Measurements from ENCODE around the gene RELA.

RELA gene

DNA sequence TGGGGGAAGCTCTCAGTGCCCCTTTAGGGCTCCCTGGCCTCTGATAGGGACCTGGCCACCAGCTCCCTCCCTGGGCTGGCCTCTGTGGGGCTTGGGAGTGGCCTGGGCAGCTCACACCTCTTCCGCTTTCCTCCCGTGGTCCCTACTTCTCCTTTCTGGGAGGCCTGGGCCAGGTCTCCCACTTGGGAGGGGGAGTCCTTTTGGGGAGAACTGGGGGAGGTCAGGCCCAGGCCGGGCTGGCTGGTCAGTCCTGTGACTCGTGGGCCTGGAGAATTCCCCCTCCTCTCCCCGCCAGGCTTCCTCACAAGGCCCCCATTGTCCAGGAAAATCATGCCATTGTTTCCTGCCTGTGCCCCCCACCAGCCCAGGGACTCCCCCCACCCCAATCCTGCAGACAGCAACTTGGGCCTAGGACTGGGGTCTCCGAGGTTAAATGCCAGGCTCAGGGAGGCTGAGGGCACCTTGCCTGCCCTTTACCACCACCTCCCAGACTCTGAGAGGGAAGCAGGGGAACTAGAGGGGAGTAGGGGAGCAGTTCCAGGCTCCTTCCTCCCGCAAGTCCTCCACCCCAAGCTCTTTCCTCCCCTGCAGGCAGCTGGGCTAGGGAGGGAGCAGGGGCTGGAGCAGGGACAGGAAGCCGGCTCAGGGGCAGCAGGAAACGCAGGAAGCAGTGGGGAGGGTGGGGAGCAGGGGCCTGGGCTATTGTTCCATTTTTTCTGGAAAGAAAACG is 51.5 kb downstream of the RELA start:
- H3K36me3 ChIP-seq (replicated peaks; ENCODE audit: low read depth, low read length) = peaks cover 25% of the 10 kb centered on the region
- H3K4me1 ChIP-seq (ENCODE audit: low read length) = peaks cover 13% of the 10 kb centered on the region
- H3K27me3 ChIP-seq (ENCODE audit: low read depth, low read length) = no peaks in the 10 kb centered on the region
- H3K27ac ChIP-seq (ENCODE audit: low read length) = no peak overlapping the region
- peaks cover 51% of the 10 kb centered on the region for H3K79me2 ChIP-seq (ENCODE audit: low read length)
- TF ChIP-seq EZH2phosphoT487 (IDR thresholded peaks at IDR 0.05; ENCODE audit: low read depth) = no peak
- TF ChIP-seq, protein P1, sequence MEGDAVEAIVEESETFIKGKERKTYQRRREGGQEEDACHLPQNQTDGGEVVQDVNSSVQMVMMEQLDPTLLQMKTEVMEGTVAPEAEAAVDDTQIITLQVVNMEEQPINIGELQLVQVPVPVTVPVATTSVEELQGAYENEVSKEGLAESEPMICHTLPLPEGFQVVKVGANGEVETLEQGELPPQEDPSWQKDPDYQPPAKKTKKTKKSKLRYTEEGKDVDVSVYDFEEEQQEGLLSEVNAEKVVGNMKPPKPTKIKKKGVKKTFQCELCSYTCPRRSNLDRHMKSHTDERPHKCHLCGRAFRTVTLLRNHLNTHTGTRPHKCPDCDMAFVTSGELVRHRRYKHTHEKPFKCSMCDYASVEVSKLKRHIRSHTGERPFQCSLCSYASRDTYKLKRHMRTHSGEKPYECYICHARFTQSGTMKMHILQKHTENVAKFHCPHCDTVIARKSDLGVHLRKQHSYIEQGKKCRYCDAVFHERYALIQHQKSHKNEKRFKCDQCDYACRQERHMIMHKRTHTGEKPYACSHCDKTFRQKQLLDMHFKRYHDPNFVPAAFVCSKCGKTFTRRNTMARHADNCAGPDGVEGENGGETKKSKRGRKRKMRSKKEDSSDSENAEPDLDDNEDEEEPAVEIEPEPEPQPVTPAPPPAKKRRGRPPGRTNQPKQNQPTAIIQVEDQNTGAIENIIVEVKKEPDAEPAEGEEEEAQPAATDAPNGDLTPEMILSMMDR (IDR thresholded peaks at IDR 0.05; ENCODE audit: low read depth, low read length) = no peak
- peaks cover 4% of the 10 kb centered on the region for H4K20me1 ChIP-seq (ENCODE audit: insufficient read depth, low read length)
- no peak overlapping the region for H3K4me2 ChIP-seq (ENCODE audit: low read length)
- no peak overlapping the region for H2AFZ ChIP-seq (ENCODE audit: low read depth, low read length)
- H3K9me3 ChIP-seq (ENCODE audit: insufficient read depth, low read length) = no peaks in the 10 kb centered on the region
- H3K4me3 ChIP-seq (ENCODE audit: low read length) = no peak overlapping the region
- no peak overlapping the region for H3K9ac ChIP-seq (ENCODE audit: low read length)

DNA sequence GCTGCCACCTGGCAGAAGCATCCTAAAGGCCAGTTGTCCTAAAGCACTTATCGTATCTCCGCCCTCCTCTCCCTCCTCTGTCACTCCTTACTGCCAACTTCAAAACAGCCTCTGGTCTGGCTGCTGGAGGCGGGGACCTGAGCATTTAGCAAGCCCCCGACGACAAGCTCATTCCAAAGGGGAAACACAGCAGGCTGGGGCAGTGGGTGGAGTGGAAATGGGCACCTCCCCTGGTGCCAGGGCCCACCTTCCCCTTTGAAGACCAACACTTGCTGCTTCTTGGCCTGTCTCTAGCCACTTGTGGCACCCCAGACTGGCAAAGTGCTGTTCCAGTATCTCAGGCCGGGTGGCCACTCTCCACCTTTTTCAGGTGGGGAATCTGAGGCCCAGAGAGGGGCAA is 52.3 kb downstream of the RELA start:
- H3K79me2 ChIP-seq (ENCODE audit: low read length) = peaks cover 45% of the 10 kb centered on the region
- H2AFZ ChIP-seq (ENCODE audit: low read depth, low read length) = no peak overlapping the region
- peaks cover 4% of the 10 kb centered on the region for H4K20me1 ChIP-seq (ENCODE audit: insufficient read depth, low read length)
- no peaks in the 10 kb centered on the region for H3K27me3 ChIP-seq (ENCODE audit: low read depth, low read length)
- no peak overlapping the region for H3K4me3 ChIP-seq (ENCODE audit: low read length)
- peaks cover 13% of the 10 kb centered on the region for H3K4me1 ChIP-seq (ENCODE audit: low read length)
- H3K27ac ChIP-seq (ENCODE audit: low read length) = no peak overlapping the region
- no peak for TF ChIP-seq EZH2phosphoT487 (IDR thresholded peaks at IDR 0.05; ENCODE audit: low read depth)
- TF ChIP-seq, protein P1 (IDR thresholded peaks at IDR 0.05; ENCODE audit: low read depth, low read length) = no peak
- H3K9me3 ChIP-seq (ENCODE audit: insufficient read depth, low read length) = no peaks in the 10 kb centered on the region
- H3K36me3 ChIP-seq (replicated peaks; ENCODE audit: low read depth, low read length) = peaks cover 32% of the 10 kb centered on the region
- H3K4me2 ChIP-seq (ENCODE audit: low read length) = no peak overlapping the region
- no peak overlapping the region for H3K9ac ChIP-seq (ENCODE audit: low read length)

DNA sequence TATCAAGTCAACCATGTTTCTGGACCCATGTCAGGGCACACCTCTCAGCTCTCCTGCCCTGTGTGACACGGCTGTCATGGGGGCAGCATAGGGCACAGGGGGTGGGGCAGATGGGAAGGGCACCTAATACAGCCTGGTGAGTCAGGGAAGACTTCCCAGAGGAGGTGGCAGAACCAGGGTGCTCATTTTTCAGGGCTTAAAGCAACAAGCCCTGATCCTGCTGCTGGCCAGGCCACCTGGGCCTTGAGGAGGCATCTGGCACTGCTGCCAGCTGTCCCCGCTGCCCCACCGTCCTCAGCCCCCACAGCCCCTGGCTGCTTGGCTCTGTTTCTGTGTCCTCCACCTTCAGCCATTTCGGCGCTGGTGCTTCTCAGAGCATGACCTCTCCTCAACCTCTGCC is 53.1 kb downstream of the RELA start:
- Histone ChIP-seq H3K4me1 (ENCODE audit: low read length) (peaks cover 13% of the 10 kb centered on the region), H3K4me3 (ENCODE audit: low read length) (no peak overlapping the region), H3K4me2 (ENCODE audit: low read length) (no peak overlapping the region), H2AFZ (ENCODE audit: low read depth, low read length) (no peak overlapping the region), H3K27ac (ENCODE audit: low read length) (no peak overlapping the region), H4K20me1 (ENCODE audit: insufficient read depth, low read length) (peaks cover 4% of the 10 kb centered on the region), H3K27me3 (ENCODE audit: low read depth, low read length) (no peaks in the 10 kb centered on the region), H3K79me2 (ENCODE audit: low read length) (peaks cover 43% of the 10 kb centered on the region), H3K9ac (ENCODE audit: low read length) (no peak overlapping the region), H3K9me3 (ENCODE audit: insufficient read depth, low read length) (no peaks in the 10 kb centered on the region), H3K36me3 (replicated peaks; ENCODE audit: low read depth, low read length) (peaks cover 38% of the 10 kb centered on the region)
- TF ChIP-seq EZH2phosphoT487 (IDR thresholded peaks at IDR 0.05; ENCODE audit: low read depth) = no peak
- TF ChIP-seq, protein P1 (IDR thresholded peaks at IDR 0.05; ENCODE audit: low read depth, low read length) = no peak

DNA sequence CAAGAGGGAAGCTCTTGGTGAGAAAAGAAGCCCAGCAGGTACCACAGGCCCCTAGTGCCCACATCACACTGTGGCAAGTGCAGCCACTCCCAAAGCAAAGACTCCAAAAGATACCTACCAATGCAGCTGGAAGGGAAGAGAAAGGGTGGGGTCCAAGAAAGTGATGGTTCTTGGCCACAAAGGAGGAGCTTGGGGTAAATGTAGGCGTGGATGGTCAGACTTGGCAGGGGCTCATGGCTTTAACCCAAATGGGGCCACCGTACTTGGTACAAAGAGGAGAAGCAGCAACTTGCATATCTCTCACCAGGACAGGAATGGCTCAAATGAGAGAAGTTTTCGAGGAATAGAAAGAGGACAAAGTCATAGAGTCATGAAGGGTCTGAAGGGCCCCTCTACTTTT is 53.5 kb downstream of the RELA start:
- no peak overlapping the region for H3K9ac ChIP-seq (ENCODE audit: low read length)
- no peak overlapping the region for H3K4me2 ChIP-seq (ENCODE audit: low read length)
- peaks cover 39% of the 10 kb centered on the region for H3K79me2 ChIP-seq (ENCODE audit: low read length)
- peaks cover 4% of the 10 kb centered on the region for H4K20me1 ChIP-seq (ENCODE audit: insufficient read depth, low read length)
- TF ChIP-seq, protein P1 (IDR thresholded peaks at IDR 0.05; ENCODE audit: low read depth, low read length) = no peak
- TF ChIP-seq EZH2phosphoT487 (IDR thresholded peaks at IDR 0.05; ENCODE audit: low read depth) = no peak
- no peaks in the 10 kb centered on the region for H3K27me3 ChIP-seq (ENCODE audit: low read depth, low read length)
- no peaks in the 10 kb centered on the region for H3K9me3 ChIP-seq (ENCODE audit: insufficient read depth, low read length)
- no peak overlapping the region for H2AFZ ChIP-seq (ENCODE audit: low read depth, low read length)
- H3K36me3 ChIP-seq (replicated peaks; ENCODE audit: low read depth, low read length) = peaks cover 42% of the 10 kb centered on the region
- H3K4me3 ChIP-seq (ENCODE audit: low read length) = no peak overlapping the region
- H3K27ac ChIP-seq (ENCODE audit: low read length) = no peak overlapping the region
- H3K4me1 ChIP-seq (ENCODE audit: low read length) = peaks cover 13% of the 10 kb centered on the region
